WTC11 (cell line): ENCODE results near the gene GPR89B. TPM values are rescaled to one million over a fixed set of nuclear protein-coding genes. Genes with fewer than 3 reads are reported as not detected.

Source experiments
- ATAC-seq: fragments of 200-7000 bp; cut with Tn5 transposase; 2 replicates; pipeline ENCODE4 v1.10.0; 2021; ENCODE audit warnings: mild to moderate bottlenecking, moderate library complexity
- CTCF ChIA-PET: fragments of 300-600 bp; sonication (Branson Sonifier 250); formaldehyde crosslinking; loops from one replicate; lab custom pipeline; 2021; ENCODE audit warnings: antibody characterized with exemption; lab: Charles Lee
- POLR2A ChIA-PET: fragments of 350-600 bp; sonication (Branson Sonifier 250); formaldehyde crosslinking; loops from one replicate; lab custom pipeline; 2021; ENCODE audit warnings: antibody characterized with exemption; lab: Charles Lee
- DNase-seq: peaks from one replicate; pipeline ENCODE4 v3.0.0; 2021; ENCODE audit warnings: low spot score
- H3K27ac Mint-ChIP-seq: 2 replicates; pipeline ENCODE4 v1.8.0; 2021; ENCODE audit warnings: mixed read lengths
- H3K27me3 Mint-ChIP-seq: 2 replicates; pipeline ENCODE4 v1.8.0; 2021; ENCODE audit warnings: low read depth, mild to moderate bottlenecking, moderate library complexity, mixed read lengths
- H3K36me3 Mint-ChIP-seq: 2 replicates; pipeline ENCODE4 v1.8.0; 2021; ENCODE audit warnings: mixed read lengths
- H3K4me1 Mint-ChIP-seq: 2 replicates; pipeline ENCODE4 v1.8.0; 2022; ENCODE audit warnings: mixed read lengths
- H3K4me3 Mint-ChIP-seq: 2 replicates; pipeline ENCODE4 v1.8.0; 2021; ENCODE audit warnings: mild to moderate bottlenecking, moderate library complexity, mixed read lengths
- H3K9me3 Mint-ChIP-seq: 2 replicates; pipeline ENCODE4 v1.8.0; 2021; ENCODE audit warnings: mixed read lengths
- AR ChIP-seq: fragments of 250-450 bp; sonication (Bioruptor Pico); IDR thresholded peaks from 2 replicates; pipeline ENCODE4 v1.9.0; 2021; ENCODE audit warnings: mild to moderate bottlenecking
- E2F4 ChIP-seq: sonication (generic); formaldehyde crosslinking; IDR thresholded peaks from 2 replicates; pipeline ENCODE4 v1.8.1; 2022; ENCODE audit warnings: low read depth, mild to moderate bottlenecking, moderate library complexity, missing genetic modification reagents, borderline replicate concordance
- GRHL2 ChIP-seq: fragments of 250-450 bp; sonication (Bioruptor Pico); IDR thresholded peaks from 2 replicates; pipeline ENCODE4 v1.8.0; 2022; ENCODE audit warnings: mild to moderate bottlenecking, moderate library complexity; ENCODE audit not compliant: insufficient replicate concordance, severe bottlenecking
- HMGXB4 ChIP-seq: sonication (generic); formaldehyde crosslinking; IDR thresholded peaks from 2 replicates; pipeline ENCODE4 v1.8.1; 2023; ENCODE audit warnings: mild to moderate bottlenecking, moderate library complexity, missing genetic modification reagents
- IRF2 ChIP-seq: sonication (generic); formaldehyde crosslinking; IDR thresholded peaks from 2 replicates; pipeline ENCODE4 v1.8.0; 2022; ENCODE audit warnings: low read depth, missing genetic modification reagents, borderline replicate concordance
- NR2C2 ChIP-seq: sonication (generic); formaldehyde crosslinking; IDR thresholded peaks from 2 replicates; pipeline ENCODE4 v1.8.0; 2022; ENCODE audit warnings: mild to moderate bottlenecking, missing genetic modification reagents
- NR3C1 ChIP-seq: sonication (generic); formaldehyde crosslinking; conservative IDR thresholded peaks from 2 replicates; pipeline ENCODE4 v1.8.1; 2023; ENCODE audit warnings: low read depth, mild to moderate bottlenecking, missing genetic modification reagents
- PRDM15 ChIP-seq: sonication (generic); formaldehyde crosslinking; IDR thresholded peaks from 2 replicates; pipeline ENCODE4 v1.8.0; 2022; ENCODE audit warnings: missing genetic modification reagents
- PRRX2 ChIP-seq: fragments of 250-450 bp; sonication (Bioruptor Pico); IDR thresholded peaks from 2 replicates; pipeline ENCODE4 v1.8.0; 2021; ENCODE audit warnings: mild to moderate bottlenecking
- ZNF396 ChIP-seq: fragments of 250-450 bp; sonication (Bioruptor Pico); IDR thresholded peaks from 2 replicates; pipeline ENCODE4 v1.8.0; 2021; ENCODE audit warnings: mild to moderate bottlenecking, moderate library complexity, borderline replicate concordance
- total RNA-seq: library from RNA; stranded (reverse); gene quantifications from 3 replicates; pipeline ENCODE4 v1.2.3, GENCODE V29; 2021
- TF ChIP-seq, protein P1 (sequence below): sonication (generic); formaldehyde crosslinking; IDR thresholded peaks from 2 replicates; pipeline ENCODE4 v1.8.1; 2023; ENCODE audit warnings: mild to moderate bottlenecking, missing genetic modification reagents, moderate library complexity
- TF ChIP-seq, protein P2 (sequence below): sonication (generic); formaldehyde crosslinking; IDR thresholded peaks from 2 replicates; pipeline ENCODE4 v1.8.1; 2023; ENCODE audit warnings: mild to moderate bottlenecking, missing genetic modification reagents
- TF ChIP-seq, protein P3 (sequence below): fragments of 250-450 bp; sonication (Bioruptor Pico); conservative IDR thresholded peaks from 2 replicates; pipeline ENCODE4 v1.9.0; 2021; ENCODE audit warnings: mild to moderate bottlenecking

Gene GPR89B
- total RNA-seq, 1 experiment from 2014 or later: 16.3 TPM

- H3K9me3 Mint-ChIP-seq: no peaks in the 10 kb centered on the region
- no peak overlapping the region for H3K27ac Mint-ChIP-seq
- POLR2A ChIA-PET: no interaction called here
- H3K4me1 Mint-ChIP-seq: no peaks in the 10 kb centered on the region
- peaks cover 2% of the 10 kb centered on the region; the same call in 1 of the 2 replicates for H3K27me3 Mint-ChIP-seq
- H3K36me3 Mint-ChIP-seq: no peaks in the 10 kb centered on the region
- DNase-seq (no peak), ATAC-seq (no peak)
- CTCF ChIA-PET: interaction anchor here (4.5 kb wide), 1 partner anchor 21 kb away, joined by 17 read pairs; no protein-coding TSS in a partner anchor
- H3K4me3 Mint-ChIP-seq: no peak overlapping the region
- TF ChIP-seq HMGXB4 (CRISPR knock-in tag) (no peak), PRRX2 (CRISPR knock-in tag) (no peak), AR (no peak), IRF2 (CRISPR knock-in tag) (no peak)
- TF ChIP-seq, protein P1, sequence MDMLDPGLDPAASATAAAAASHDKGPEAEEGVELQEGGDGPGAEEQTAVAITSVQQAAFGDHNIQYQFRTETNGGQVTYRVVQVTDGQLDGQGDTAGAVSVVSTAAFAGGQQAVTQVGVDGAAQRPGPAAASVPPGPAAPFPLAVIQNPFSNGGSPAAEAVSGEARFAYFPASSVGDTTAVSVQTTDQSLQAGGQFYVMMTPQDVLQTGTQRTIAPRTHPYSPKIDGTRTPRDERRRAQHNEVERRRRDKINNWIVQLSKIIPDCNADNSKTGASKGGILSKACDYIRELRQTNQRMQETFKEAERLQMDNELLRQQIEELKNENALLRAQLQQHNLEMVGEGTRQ (CRISPR knock-in tag): no peak
Observed at GRCh38 chr1:147913362-147913942, 14.8 kb upstream of the GPR89B start.

DNA sequence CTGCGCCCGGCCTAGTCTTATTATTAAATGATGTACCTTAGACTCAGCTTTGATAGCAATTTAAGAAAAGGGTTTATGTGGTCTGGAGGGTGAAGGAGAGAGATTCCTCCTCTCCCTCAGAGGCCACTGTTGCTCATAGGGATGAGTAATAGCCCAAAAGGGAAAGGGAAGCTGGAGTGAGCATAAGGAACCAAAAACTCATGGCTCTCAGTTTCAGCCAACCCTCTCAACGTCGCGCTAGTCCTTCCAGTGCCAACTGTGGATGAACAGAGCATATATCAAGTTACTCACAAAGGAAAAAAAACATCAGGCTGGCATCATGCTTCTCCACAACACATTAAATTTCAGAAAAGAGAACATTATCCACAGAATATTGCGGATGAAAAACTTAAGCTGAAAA is 8.3 kb upstream of the GPR89B start:
- Mint-ChIP-seq H3K27ac (no peak overlapping the region), H3K4me1 (peaks cover 5% of the 10 kb centered on the region), H3K27me3 (no peaks in the 10 kb centered on the region), H3K9me3 (no peaks in the 10 kb centered on the region), H3K4me3 (no peak overlapping the region), H3K36me3 (no peaks in the 10 kb centered on the region)
- ChIA-PET POLR2A (no interaction called here), CTCF (interaction anchor here (0.6 kb wide), 1 partner anchor 27 kb away, joined by 3 read pairs; no protein-coding TSS in a partner anchor)
- ATAC-seq: no peak
- no peak for DNase-seq
- TF ChIP-seq NR2C2 (no peak), GRHL2 (CRISPR knock-in tag) (no peak), AR (no peak), ZNF396 (CRISPR knock-in tag) (no peak), E2F4 (CRISPR knock-in tag) (no peak), NR3C1 (CRISPR knock-in tag) (no peak), PRDM15 (CRISPR knock-in tag) (no peak), PRRX2 (CRISPR knock-in tag) (no peak)
- TF ChIP-seq, protein P2, sequence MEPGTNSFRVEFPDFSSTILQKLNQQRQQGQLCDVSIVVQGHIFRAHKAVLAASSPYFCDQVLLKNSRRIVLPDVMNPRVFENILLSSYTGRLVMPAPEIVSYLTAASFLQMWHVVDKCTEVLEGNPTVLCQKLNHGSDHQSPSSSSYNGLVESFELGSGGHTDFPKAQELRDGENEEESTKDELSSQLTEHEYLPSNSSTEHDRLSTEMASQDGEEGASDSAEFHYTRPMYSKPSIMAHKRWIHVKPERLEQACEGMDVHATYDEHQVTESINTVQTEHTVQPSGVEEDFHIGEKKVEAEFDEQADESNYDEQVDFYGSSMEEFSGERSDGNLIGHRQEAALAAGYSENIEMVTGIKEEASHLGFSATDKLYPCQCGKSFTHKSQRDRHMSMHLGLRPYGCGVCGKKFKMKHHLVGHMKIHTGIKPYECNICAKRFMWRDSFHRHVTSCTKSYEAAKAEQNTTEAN (CRISPR knock-in tag): no peak
- TF ChIP-seq, protein P3, sequence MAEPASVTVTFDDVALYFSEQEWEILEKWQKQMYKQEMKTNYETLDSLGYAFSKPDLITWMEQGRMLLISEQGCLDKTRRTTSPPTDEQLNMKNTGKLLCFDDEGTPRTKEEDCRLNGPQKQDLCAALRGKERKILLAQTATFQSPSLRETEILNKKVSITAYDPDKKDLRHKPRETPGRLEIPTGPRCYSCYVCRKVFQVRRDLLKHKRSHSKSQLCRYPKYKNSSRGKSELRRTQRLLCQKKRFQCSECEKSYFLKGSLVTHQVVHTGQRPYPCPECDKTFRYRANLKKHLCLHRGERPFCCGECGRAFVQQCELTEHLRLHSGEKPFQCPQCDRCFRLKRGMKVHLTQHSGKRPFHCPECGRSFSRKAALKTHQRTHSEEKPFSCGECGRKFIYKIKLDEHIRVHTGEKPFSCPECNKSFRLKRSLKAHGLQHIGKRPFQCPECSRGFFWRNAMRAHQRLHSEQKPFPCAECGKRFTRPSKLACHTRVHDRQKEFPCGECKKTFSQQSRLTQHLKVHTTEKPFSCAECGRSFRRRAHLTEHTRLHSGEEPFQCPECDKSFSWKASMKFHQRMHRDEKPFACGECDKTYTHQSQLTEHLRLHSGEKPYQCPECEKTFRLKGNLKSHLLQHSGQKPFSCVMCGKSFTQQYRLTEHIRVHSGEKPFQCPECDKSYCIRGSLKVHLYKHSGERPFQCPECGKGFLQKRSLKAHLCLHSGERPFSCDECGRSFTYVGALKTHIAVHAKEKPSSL (CRISPR knock-in tag): no peak
